Esophagus squamous epithelium (tissue), 4 donors: ENCODE measurements around the gene UGP2.

Experiments used
- CTCF ChIP-seq, 6 experiments: fragments of 450-650 bp in 4 of 6; fragments of 200-600 bp in 2 of 6; sonication (generic) in 2 of 6; IDR thresholded peaks; one replicate each; pipeline ENCODE4 v1.5.1; 2016 to 2019; ENCODE audit warnings: antibody characterized with exemption in 6 of 6, mild to moderate bottlenecking in 4 of 6, moderate library complexity in 4 of 6
- POLR2A ChIP-seq, 4 donors: fragments of 450-650 bp; IDR thresholded peaks; one replicate each; pipeline ENCODE4 v1.6.1; 2017; ENCODE audit warnings: antibody characterized with exemption in 4 of 4, mild to moderate bottlenecking in 4 of 4, moderate library complexity in 3 of 4

- TF ChIP-seq CTCF (IDR thresholded peaks at IDR 0.05) (no peak), POLR2A (IDR thresholded peaks at IDR 0.05) (no peak)
These were observed 34.6 kb downstream of the UGP2 start for GRCh38 chr2:63876311-63876710.
